T47D (cell line): ENCODE measurements around the gene HYAL2.
"Not testable (repeated sequence)": the region's sequence is repeated elsewhere in the genome, so short reads cannot be mapped to it uniquely, and the experiment has no call there.

Experiments used
- DNase-seq, 2 experiments: peaks; one replicate each; pipeline versions ENCODE4 v3.0.0 to v3.0.0-alpha.2; 2011 to 2012; ENCODE audit warnings: low read depth in 1 of 2, low spot score in 1 of 2
- JUND ChIP-seq: IDR thresholded peaks from 2 replicates; pipeline ENCODE4 v1.6.1; 2012; ENCODE audit warnings: low read depth
- in situ Hi-C: cut with HindIII; loops from 2 replicates; pipeline ENCODE4 v1.10.0; 2016; ENCODE audit warnings: low sequenced_read_pairs, low pct_unique_long_range_greater_than_20kb

The HYAL2 gene

GRCh38 chr3:50295553-50296431 is 26.8 kb downstream of the HYAL2 start:
- in situ Hi-C loops = no loop called here
- no peak for TF ChIP-seq JUND
- DNase-seq = no peak

- DNase-seq = no peak
- TF ChIP-seq JUND = no peak
- in situ Hi-C loops = no loop called here
These were observed 27.8 kb downstream of the HYAL2 start for GRCh38 chr3:50294492-50295403.

- no peak for TF ChIP-seq JUND
- no peak for DNase-seq
- in situ Hi-C loops = no loop called here
These were observed 28.5 kb downstream of the HYAL2 start for GRCh38 chr3:50294089-50294488.

GRCh38 chr3:50293079-50293801 is 29.3 kb downstream of the HYAL2 start:
- no peak for TF ChIP-seq JUND
- in situ Hi-C loops = no loop called here
- no peak for DNase-seq

GRCh38 chr3:50292159-50293078 is 30.1 kb downstream of the HYAL2 start, which contains the start of gene IFRD2:
Gene IFRD2, minus strand, starts transcription at chr3:50292429. Its CDS starts 155 bp downstream, at chr3:50292274.
- in situ Hi-C loops = no loop called here
- peak; percentile 70 to 97 for DNase-seq

GRCh38 chr3:50290161-50290641 is 32.3 kb downstream of the HYAL2 start:
- no peak for TF ChIP-seq JUND
- in situ Hi-C loops = no loop called here
- no peak for DNase-seq

More at GRCh38 chr3:50292159-50293078, 30.1 kb downstream of the HYAL2 start, which contains the start of gene IFRD2:
- no peak for TF ChIP-seq JUND

- no peak for TF ChIP-seq JUND
- no peak for DNase-seq
- in situ Hi-C loops = no loop called here
These were observed 33.4 kb downstream of the HYAL2 start for GRCh38 chr3:50289130-50289529.

GRCh38 chr3:50288387-50289007 is 34.0 kb downstream of the HYAL2 start:
- TF ChIP-seq JUND = no peak
- in situ Hi-C loops = no loop called here
- DNase-seq = no peak

GRCh38 chr3:50287262-50287661 is 35.3 kb downstream of the HYAL2 start:
- DNase-seq = no peak
- TF ChIP-seq JUND = no peak
- in situ Hi-C loops = no loop called here

- no peak for DNase-seq
- in situ Hi-C loops = no loop called here
- TF ChIP-seq JUND = no peak
These were observed 36.0 kb downstream of the HYAL2 start for GRCh38 chr3:50286322-50287227.

GRCh38 chr3:50284121-50284520 is 38.4 kb downstream of the HYAL2 start:
- DNase-seq, in situ Hi-C loops: not testable (repeated sequence)
